H1 (cell line): Measurements from ENCODE around the gene PI4K2A.

ENCODE experiments used
- ATF3 ChIP-seq: IDR thresholded peaks from 2 replicates; pipeline ENCODE4 v1.6.1; 2011; ENCODE audit warnings: low read depth, mild to moderate bottlenecking, low read length; ENCODE audit not compliant: insufficient read depth
- CHD2 ChIP-seq: IDR thresholded peaks from 2 replicates; pipeline ENCODE4 v1.6.1; 2012; ENCODE audit warnings: low read length, improper control_type of control experiment
- CTCF ChIP-seq, 3 experiments: IDR thresholded peaks; 1 replicate in 2 of 3; 2 replicates in 1 of 3; pipeline versions ENCODE4 v1.5.1 to v1.6.1; 2011; ENCODE audit warnings: low read length in 3 of 3, mild to moderate bottlenecking in 3 of 3, inconsistent platforms in 2 of 3, low read depth in 1 of 3, moderate library complexity in 1 of 3; ENCODE audit not compliant: insufficient read depth in 1 of 3; ENCODE audit errors: control extremely low read depth in 1 of 3
- EGR1 ChIP-seq: IDR thresholded peaks from 2 replicates; pipeline ENCODE4 v1.6.1; 2011; ENCODE audit warnings: low read depth, low read length, borderline replicate concordance
- JUND ChIP-seq: IDR thresholded peaks from 2 replicates; pipeline ENCODE4 v1.6.1; 2011; ENCODE audit warnings: mild to moderate bottlenecking, improper control_type of control experiment, low read length
- POLR2A ChIP-seq, 2 experiments: IDR thresholded peaks; 1 replicate in 1 of 2; 2 replicates in 1 of 2; pipeline ENCODE4 v1.6.1; 2011; ENCODE audit warnings: low read depth in 2 of 2, low read length in 2 of 2, mild to moderate bottlenecking in 2 of 2; ENCODE audit errors: control extremely low read depth in 1 of 2
- POLR2AphosphoS5 ChIP-seq: IDR thresholded peaks from 2 replicates; pipeline ENCODE4 v1.6.1; 2011; ENCODE audit warnings: low read depth, low read length
- RFX5 ChIP-seq: IDR thresholded peaks from 2 replicates; pipeline ENCODE4 v1.6.1; 2011; ENCODE audit warnings: low read depth, low read length, improper control_type of control experiment, borderline replicate concordance
- RNF2 ChIP-seq: fragments of 200-900, 300-1000 bp; sonication (generic); IDR thresholded peaks from 2 replicates; pipeline ENCODE4 v1.7.1; 2016; ENCODE audit warnings: borderline replicate concordance, low read depth, mild to moderate bottlenecking, antibody characterized with exemption, low read length; ENCODE audit not compliant: poor library complexity, severe bottlenecking; ENCODE audit errors: missing control alignments
- SP1 ChIP-seq: IDR thresholded peaks from 2 replicates; pipeline ENCODE4 v1.6.1; 2011; ENCODE audit warnings: low read depth, low read length
- TCF12 ChIP-seq: IDR thresholded peaks from 2 replicates; pipeline ENCODE4 v1.6.1; 2011; ENCODE audit warnings: low read depth, mild to moderate bottlenecking, low read length

GRCh38 chr10:97631098-97631497 is 9.4 kb upstream of the PI4K2A start:
- TF ChIP-seq CTCF (IDR thresholded peaks at IDR 0.05; ENCODE audit: control extremely low read depth in 1 of 3, insufficient read depth in 1 of 3, low read depth in 1 of 3, low read length in 3 of 3) (no peak), POLR2AphosphoS5 (no peak), RFX5 (no peak), POLR2A (IDR thresholded peaks at IDR 0.05; ENCODE audit: control extremely low read depth in 1 of 2, low read depth in 2 of 2, low read length in 2 of 2) (no peak), SP1 (no peak), JUND (no peak), RNF2 (no peak), ATF3 (no peak), EGR1 (no peak), TCF12 (no peak), CHD2 (no peak)
